Measurements from ENCODE around the gene ZNF320.
"Not testable (repeated sequence)": the region's sequence is repeated elsewhere in the genome, so short reads cannot be mapped to it uniquely, and the experiment has no call there.

The ZNF320 gene

DNA sequence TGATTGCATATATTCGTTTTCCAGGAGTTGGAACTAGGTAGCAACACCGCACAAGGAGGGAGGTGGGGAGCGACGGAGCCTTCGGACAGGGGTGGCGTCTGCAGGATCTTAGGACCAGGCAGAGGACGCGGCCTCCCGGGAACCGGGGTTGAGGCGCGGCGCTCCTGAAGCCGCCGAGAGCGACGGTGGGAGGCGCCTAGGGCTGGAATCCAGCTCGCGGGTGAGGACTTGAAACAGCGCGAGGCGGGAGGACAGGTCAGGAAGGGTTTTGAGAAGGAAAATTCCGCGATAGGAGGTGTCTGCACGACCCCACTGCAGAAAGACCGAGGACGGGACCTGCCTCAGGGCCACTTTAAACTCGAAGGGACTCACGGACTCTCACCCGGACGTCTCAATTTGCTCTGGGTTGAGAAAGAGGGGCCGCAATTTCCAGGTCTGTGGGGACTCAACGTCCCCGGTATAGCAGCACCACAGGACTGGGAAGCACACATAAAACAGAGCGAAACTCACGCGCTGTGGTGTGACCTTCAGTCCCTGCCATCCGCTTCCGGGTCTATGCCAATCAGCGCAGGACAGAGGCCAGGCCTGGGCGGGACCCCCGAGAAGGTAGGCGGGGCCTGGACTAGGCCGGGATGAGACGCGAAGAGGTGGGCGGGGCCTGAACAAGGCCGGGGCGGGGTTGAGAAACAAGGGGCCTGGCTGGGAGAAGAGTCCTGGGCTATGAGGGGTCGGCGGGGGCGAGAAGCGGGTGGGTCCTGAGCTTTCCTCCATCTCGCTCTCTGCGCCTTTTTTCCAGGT is at the start of gene ZNF320:
Gene ZNF320, minus strand, starts transcription at position 498 of the 798 bp plus-strand sequence. CDS start 7,380 bp downstream, outside the sequence.
- DNase-seq, result peak; percentile 89 to 90

DNA sequence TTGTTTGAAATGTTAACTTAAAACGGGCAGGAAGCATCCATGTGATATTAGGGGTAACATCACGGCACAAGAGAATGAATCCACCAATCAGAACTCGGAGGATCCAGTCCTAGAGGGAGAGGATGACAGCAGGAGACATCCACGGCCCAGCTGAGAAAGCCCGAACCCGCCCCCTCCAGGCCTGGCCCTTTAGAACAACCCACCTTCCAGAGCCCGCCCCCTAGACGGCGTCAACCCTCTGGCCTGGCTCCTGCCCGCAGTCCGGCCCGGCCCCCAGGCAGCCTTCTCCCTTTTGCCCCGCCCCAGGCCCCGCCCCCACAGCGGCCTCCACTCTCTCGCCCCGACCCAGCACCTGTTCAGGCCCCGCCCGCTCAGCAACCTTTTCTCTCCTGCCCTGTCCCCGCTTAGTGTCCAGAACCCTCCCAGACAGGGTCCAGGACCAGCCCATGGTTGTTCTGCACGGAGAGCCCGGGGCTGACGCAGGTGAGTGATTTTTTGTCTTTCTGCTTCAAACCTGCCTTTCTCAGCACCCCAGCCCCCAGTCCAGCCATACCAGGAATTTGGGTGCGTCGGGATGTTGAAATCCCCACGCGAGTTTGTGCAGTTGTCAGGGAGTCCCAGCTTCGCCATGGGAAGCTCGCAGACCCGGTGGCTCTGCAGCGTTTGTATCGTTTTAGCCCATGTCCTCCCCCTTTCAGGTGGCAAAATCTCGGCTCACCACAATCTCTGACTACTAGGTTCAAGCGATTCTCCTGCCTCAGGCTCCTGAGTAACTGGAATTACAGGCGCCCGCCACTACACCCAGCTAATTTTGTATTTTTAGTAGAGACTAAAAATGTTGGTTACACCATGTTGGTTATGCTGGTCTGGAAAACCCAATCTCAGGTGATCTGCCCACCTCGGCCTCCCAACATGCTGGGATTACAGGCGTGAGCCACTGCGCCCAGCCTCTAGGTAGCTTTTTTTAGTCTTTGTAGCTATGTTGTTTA is 49.2 kb upstream of the ZNF320 start:
- DNase-seq, result no peak

DNA sequence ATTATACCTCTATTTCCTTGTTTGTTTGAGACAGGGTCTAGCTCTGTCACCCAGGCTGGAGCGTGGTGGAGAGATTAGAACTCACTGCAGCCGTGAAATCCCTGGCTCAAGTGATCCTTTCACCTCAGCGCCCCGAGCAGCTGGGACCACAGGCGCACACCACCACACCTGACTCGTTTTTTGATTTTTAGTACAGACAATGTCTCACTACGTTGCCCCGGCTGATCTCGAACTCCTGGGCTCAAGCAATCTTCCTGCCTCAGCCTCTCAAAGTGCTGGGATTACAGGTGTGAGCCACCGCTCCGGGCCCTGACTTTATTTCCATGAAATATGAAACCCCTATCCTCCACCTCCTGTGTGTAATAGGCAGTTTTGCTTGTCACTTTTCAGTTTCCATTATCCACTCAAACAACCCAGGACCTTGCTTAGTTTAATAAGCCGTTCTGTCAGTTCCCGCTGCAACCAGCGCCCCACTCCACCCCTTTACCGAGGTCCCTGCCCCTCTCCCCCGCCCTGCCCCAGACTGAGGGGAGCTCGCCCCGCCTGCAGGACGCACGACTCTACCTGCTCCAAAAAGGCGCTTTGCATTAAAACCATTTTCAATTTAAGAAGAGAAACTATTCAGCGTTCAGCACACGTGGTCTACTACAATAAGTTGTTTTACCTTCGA is 48.4 kb upstream of the ZNF320 start:
- DNase-seq, result no peak

DNA sequence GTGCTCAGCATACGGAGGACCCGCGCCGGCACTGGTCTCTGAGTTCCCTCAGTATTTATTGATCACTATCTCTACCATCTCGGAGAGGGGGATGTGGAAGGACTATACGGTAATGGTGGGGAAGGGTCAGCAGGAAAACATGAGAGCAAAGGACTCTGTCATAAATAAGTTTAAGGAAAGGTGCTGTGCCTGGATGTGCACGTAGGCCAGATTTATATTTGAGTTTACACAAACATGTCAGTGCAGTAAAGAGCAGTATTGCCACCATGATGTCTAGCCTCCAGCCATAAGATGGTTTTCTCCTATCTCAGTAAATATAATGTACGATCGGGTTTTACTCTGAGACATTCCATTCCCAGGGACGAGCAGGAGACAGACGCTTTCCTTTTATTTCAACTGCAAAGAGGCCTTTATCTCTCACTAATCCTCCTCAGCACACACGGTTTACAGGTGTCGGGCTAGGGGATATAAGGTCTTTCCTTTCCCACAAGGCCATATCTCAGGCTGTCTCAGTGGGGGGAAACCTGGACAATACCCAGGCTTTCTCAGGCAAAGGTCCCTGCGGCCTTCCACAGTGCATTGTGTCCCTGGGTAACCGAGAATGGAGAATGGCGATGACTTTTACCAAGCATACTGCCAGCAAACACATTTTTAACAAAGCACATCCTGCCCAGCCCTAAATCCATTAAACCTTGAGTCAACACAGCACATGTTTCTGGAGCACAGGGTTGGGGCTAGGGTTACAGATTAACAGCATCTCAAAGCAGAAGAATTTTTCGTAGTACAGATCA is 47.5 kb upstream of the ZNF320 start:
- DNase-seq, result not testable (repeated sequence)

- DNase-seq, result no peak
Measured at GRCh38 chr19:52943884-52944643, 46.6 kb upstream of the ZNF320 start.

- no peak for DNase-seq
Measured at GRCh38 chr19:52943134-52943883, 45.9 kb upstream of the ZNF320 start.

DNA sequence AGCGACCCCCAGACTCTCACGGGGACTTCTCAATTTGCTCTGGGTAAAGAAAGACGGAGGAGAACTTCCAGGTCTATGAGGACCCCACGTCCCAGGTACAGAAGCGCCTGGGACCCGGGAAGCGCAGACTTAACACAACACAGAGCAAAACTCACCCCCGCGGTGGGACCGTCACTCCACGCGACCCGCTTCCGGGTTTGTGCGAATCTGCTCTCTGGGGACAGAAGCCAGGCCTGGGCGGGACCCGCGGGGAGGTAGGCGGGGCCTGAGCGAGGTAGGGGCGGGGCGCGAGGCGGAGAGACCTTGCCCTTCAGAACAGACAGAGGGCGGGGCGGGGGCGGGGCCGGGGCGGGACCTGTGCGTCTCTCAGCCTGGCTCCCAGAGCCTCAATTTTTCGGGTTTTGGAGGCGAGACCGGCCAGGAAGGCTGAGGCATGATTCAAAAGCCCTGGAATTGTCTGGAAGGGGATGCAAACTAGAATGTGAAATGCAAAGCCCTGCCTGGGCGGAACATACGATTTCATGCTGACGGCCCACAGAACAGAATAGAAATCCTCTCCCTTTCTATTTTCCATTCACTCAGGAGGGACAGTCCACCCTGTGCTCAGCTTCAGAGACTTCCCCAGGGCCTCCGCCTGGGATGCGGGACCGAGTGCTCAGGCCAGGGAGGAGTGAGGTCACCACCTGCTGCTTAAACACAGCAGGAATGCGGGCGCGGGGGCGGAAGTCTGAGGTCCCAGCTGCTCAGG is 45.1 kb upstream of the ZNF320 start:
- DNase-seq, result peak; percentile 87 to 93

DNA sequence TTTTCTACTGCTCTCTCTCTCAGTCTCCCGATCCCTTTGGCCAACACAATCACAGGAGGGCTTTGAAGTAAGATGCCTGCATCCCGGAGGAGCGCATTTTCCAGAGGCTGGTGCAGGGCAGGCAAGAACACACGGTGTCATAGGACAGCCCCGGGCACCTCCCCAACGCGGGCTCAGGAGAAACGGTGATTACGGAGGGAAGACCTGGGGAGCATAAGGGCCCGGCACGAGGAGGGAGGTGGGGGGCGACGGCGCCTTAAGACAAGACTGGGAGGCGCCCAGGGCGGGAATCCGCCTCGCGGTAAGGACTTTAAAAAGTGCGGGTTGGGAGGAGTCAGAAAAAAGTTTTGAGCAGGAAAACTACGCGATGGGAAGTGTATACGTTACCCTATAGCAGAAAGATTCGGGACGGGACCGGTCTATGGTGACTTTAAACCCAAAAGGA is 44.5 kb upstream of the ZNF320 start:
- peak; percentile 13 to 14 for DNase-seq

- not testable (repeated sequence) for DNase-seq
Measured at GRCh38 chr19:52941523-52941922, 44.1 kb upstream of the ZNF320 start.

DNA sequence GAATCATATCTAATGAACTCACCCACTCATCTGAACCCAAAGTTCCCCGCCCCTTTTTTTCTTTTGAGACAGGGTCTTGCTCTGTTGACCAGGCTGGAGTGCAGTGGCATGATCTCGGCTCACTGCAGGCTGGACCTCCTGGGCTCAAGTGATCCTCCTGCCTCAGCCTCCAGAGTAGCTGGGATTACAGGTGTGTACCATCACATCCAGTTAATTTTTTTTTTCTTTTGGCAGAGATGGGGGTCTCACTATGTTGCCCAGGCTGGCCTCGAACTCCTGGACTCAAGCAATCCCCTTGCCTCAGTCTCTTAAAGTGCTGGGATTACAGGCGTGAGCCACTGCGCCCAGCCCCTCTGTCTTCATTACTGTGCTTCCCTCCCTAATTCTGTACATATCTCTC is 43.5 kb upstream of the ZNF320 start:
- not testable (repeated sequence) for DNase-seq

- no peak for DNase-seq
Measured at GRCh38 chr19:52938761-52939160, 41.3 kb upstream of the ZNF320 start.

DNA sequence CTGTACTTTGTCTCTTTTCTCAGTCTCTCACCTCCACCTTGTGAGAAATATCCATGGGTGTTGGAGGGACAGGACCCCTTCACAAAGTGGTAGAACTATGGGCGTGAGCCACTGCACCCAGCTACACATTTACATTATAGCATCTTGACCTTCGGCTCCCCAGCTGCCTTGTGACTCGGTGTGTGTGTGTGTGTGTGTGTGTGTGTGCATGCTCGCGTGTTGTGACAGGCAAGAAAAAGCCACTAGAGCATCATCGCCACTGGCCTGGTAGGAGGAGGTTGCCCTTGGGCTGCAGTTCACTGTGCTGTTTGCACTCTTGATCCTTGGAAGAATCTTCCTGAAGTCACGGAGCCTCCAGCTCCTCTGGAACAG is 39.5 kb upstream of the ZNF320 start:
- no peak for DNase-seq

GRCh38 chr19:52936151-52936953 is 38.9 kb upstream of the ZNF320 start:
- DNase-seq, result no peak

- no peak for DNase-seq
Measured at GRCh38 chr19:52935434-52935833, 38.0 kb upstream of the ZNF320 start.

- not testable (repeated sequence) for DNase-seq
Measured at GRCh38 chr19:52924641-52925040, 27.2 kb upstream of the ZNF320 start.

DNA sequence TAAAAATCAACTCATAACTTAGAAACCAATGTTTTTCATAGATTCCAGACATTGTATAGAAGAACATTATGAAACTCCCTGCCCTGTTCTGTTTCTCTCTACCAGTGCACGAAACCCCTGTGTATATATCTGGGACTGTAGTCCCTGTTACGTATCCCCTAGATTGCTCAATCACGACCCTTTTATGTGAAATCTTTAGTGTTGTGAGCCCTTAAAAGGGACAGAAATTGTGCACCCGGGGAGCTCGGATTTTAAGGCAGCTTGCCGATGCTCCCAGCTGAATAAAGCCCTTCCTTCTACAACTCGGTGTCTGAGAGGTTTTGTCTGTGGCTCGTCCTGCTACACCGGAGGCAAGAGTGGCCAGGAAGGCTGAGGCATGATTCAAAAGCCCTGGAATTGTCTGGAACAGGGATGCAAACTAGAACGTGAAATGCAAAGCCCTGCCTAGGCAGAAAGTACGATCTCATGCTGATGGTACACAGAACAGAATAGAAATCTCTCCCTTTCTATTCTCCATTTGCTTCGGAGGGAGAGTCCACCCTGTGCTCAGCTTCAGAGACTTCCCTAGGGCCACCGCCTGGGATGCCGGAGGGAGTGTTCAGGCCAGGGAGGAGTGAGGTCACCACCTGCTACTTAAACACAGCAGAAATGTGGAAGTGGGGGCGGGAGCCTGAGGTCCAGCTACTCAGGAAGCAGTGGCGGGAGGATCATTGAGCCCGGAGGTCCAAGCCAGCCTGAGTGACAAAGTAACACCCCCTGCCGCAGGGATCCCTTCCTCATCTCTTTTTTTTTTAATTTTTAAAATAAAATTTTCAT is 26.6 kb upstream of the ZNF320 start:
- DNase-seq, result no peak

GRCh38 chr19:52922841-52923777 is 25.7 kb upstream of the ZNF320 start, which contains the start of gene ZNF888:
ZNF888 (minus strand) TSS chr19:52923428; CDS start chr19:52917873, 5,555 bp downstream.
- DNase-seq, result peak; percentile 84 to 85

All from activated CD4-positive, alpha-beta T cell treated with anti-CD3 and anti-CD28 coated beads for 4 hours (primary cell).